HG03196 (cell line): Measurements from ENCODE around the gene TUBB1.
"Not testable (repeated sequence)": the region's sequence is repeated elsewhere in the genome, so short reads cannot be mapped to it uniquely, and the experiment has no call there.

Source experiments
- ATAC-seq: cut with Tn5 transposase; IDR thresholded peaks from one replicate; pipeline ENCODE4 v1.9.1; 2021; ENCODE audit not compliant: unreplicated experiment

Gene TUBB1

GRCh38 chr20:59040667-59041066 lies 21.4 kb downstream of the TUBB1 start:
- ATAC-seq, result no peak

- ATAC-seq, result not testable (repeated sequence)
Observed at GRCh38 chr20:59041487-59041886, 22.3 kb downstream of the TUBB1 start.

- peak; percentile 33 for ATAC-seq
Observed at GRCh38 chr20:59042151-59042795, 23.0 kb downstream of the TUBB1 start, which contains the start of gene PRELID3B. PRELID3B (minus strand) TSS chr20:59042786; CDS start chr20:59042730, 56 bp downstream.

- ATAC-seq, result peak; percentile 95
Observed at GRCh38 chr20:59042796-59043631, 23.8 kb downstream of the TUBB1 start.

GRCh38 chr20:59043698-59044097 lies 24.5 kb downstream of the TUBB1 start:
- ATAC-seq, result no peak

- ATAC-seq, result no peak
Observed at GRCh38 chr20:59044295-59044694, 25.1 kb downstream of the TUBB1 start.

- no peak for ATAC-seq
Observed at GRCh38 chr20:59044796-59045195, 25.6 kb downstream of the TUBB1 start.

GRCh38 chr20:59046862-59047261 lies 27.6 kb downstream of the TUBB1 start:
- no peak for ATAC-seq

- ATAC-seq, result no peak
Observed at GRCh38 chr20:59047938-59048680, 28.9 kb downstream of the TUBB1 start.

- no peak for ATAC-seq
Observed at GRCh38 chr20:59048681-59049030, 29.4 kb downstream of the TUBB1 start.

- ATAC-seq, result no peak
Observed at GRCh38 chr20:59050437-59050836, 31.2 kb downstream of the TUBB1 start.

- no peak for ATAC-seq
Observed at GRCh38 chr20:59051666-59052185, 32.5 kb downstream of the TUBB1 start.

- no peak for ATAC-seq
Observed at GRCh38 chr20:59055302-59055701, 36.1 kb downstream of the TUBB1 start.

GRCh38 chr20:59062081-59062480 lies 42.9 kb downstream of the TUBB1 start:
- no peak for ATAC-seq

GRCh38 chr20:59063358-59064213 lies 44.4 kb downstream of the TUBB1 start:
- ATAC-seq, result no peak

- no peak for ATAC-seq
Observed at GRCh38 chr20:59064214-59064722, 45.0 kb downstream of the TUBB1 start.

- no peak for ATAC-seq
Observed at GRCh38 chr20:59068534-59068933, 49.3 kb downstream of the TUBB1 start.

- ATAC-seq, result no peak
Observed at GRCh38 chr20:59069026-59069425, 49.8 kb downstream of the TUBB1 start.

GRCh38 chr20:59071216-59071615 lies 52.0 kb downstream of the TUBB1 start:
- ATAC-seq, result no peak

- ATAC-seq, result no peak
Observed at GRCh38 chr20:59073582-59073981, 54.4 kb downstream of the TUBB1 start.
